NCI-H2081 treated with DMSO at 0.1 percent for 48 hours (cell line): ENCODE measurements around the gene TMEM170A.
A peak's percentile ranks its signal among the peaks of the same experiment; 100 is the strongest.
"Not testable (repeated sequence)": the region's sequence is repeated elsewhere in the genome, so short reads cannot be mapped to it uniquely, and the experiment has no call there.

Experiments
- DNase-seq: peaks from one replicate; lab custom pipeline; 2025; lab: John Stamatoyannopoulos, UW

TMEM170A gene

DNA sequence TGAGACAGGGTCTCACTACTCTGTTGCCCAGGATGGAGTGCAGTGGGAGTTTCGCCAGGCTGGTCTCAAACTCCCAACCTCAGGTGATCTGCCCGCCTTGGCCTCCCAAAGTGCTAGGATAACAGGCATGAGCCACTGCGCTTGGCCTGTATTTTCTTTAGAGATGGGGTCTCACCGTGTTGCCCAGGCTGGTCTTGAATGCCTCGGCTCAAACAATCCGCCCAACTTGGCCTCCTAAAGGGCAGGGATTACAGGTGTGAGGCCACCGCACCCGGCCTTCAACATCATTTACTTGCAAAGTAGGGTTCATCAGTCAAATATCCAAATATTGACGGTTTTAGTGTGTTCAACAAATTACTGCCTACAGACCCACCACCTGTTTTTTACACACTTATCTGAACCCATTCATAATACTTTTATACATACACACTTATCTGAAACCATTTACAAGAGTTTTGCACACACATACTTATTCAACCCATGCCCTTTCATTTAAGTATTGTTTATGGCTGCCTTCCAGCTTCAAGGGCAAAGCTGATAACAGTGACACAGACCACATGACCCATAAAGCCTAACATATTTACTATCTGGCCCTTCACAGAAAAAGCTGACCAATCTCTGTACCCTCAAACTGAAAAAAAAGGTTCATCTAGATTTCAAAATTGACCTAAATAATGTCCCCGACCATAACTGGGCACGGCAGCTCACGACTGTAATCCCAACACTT is 11.9 kb downstream of the TMEM170A start:
- no peak for DNase-seq

- DNase-seq: no peak
Measured at GRCh38 chr16:75446416-75446815, 18.1 kb downstream of the TMEM170A start.

DNA sequence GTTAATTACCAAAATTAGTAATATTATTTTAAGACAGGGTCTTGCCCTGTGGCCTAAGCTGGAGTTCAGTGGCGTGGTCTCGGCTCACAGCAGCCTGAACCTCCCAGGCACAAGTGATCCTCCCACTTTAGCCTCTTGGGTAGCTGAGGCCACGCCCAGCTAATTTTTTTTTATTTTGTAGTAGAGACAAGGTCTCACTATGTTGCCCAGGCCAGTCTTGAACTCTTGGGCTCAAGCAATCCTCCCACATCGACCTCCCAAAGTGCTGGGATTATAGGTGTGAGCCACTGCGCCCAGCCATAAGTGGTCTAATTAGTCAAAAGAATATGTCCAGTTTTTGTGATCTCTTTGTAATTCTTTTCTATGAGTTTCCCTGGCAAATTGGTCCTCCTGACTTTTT is 19.2 kb downstream of the TMEM170A start:
- no peak for DNase-seq

DNA sequence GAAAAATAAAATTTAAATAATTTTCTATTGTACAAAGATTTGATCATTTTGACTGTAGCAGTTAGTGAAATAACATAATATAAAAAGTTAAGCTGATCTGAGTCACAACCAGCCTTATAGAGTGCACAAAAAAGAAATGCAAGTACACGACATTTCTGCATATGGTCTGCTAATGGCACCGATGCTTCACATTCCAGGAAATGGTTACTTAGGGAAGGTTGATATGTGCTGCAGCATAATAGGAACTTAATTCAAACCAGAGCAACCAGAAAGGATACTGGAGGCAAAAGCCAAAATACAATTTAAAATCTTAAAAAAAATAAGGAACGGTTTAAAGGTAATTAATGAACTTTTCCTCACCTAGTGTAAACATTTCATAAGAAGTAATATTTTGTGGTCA is 21.2 kb downstream of the TMEM170A start:
- DNase-seq: no peak

DNA sequence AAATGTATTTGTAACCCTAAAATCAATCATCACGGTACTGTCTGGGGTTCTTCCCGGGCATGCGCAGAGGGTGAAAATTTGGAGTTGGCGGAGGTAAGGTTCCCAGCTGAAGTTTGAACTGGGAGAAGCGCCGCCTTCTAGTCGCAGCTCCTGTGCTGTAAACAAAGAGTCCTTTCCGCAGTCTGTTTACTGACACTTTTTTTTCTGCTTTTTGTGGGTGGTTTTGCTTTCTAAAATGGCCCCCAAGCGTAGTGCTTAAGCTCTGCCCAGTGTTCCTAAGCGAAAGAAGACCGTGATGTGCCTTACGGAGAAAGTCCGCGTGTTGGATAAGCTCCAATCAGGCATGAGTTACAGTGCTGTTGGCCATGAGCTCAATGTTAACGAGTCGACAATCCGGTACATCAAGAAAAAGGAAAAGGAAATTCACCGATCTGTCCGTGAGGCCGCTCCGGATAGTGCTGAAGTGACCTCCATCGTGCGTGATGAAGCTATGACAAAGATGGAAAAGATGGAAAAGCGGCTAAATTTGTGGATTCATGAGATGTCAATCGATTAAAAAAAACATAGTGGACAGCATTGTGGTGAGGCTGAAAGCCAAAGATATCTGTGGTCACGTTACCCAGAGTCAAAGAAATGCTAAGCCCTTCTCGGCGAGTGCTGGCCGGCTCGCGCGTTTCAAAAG is 30.6 kb downstream of the TMEM170A start:
- peak; percentile 5 for DNase-seq

DNA sequence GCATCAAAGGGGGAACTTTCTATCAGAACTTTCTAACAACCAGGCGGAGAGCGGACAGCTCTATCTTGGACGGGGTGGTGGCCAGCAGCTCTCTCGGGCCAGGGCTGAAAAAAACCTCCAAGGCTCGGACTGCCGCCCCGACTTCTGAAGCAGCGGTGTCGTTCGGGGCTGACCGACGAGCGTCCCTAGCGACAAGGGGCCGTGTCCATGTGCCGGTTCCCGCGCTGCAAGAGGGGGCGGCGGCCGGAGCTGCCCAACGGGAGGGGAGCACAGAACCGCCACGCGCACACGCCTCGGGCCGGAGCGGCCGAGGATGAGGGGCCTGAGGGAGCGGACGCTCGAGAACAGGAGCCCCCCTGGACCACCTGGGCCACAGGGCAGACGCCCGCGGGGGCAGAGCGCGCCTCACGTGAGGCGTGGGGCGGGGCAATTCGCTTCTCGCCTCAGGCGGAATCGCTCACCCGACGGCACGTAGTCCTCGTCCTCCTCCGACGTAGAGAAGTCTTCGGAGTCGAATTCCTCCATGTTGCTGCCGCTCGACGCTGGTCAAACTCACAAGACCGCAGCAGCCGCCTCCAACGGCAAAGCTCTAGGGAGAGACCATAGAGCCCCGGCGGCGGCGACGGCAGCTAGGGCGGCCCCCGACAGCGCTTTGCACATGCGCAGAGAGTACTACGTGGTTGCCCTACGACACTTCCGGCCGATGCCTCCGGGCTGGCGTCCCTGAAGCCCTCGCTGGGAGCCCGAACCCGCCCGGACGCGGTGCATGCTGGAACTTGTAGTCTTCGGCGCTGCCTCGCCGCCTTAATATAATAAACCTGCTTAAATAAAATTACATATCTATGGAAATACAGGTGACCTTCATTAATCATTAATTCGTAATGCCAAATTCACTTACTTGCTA is 31.4 kb downstream of the TMEM170A start, which contains the start of gene CFDP1:
TSS of gene CFDP1 (minus strand) at position 676 of the 904 bp plus-strand sequence. CDS start at position 525, 151 bp downstream.
- peak; percentile 55 for DNase-seq

GRCh38 chr16:75429621-75430403 is 34.7 kb downstream of the TMEM170A start:
- DNase-seq: no peak

GRCh38 chr16:75426524-75426923 is 38.0 kb downstream of the TMEM170A start:
- DNase-seq: not testable (repeated sequence)

DNA sequence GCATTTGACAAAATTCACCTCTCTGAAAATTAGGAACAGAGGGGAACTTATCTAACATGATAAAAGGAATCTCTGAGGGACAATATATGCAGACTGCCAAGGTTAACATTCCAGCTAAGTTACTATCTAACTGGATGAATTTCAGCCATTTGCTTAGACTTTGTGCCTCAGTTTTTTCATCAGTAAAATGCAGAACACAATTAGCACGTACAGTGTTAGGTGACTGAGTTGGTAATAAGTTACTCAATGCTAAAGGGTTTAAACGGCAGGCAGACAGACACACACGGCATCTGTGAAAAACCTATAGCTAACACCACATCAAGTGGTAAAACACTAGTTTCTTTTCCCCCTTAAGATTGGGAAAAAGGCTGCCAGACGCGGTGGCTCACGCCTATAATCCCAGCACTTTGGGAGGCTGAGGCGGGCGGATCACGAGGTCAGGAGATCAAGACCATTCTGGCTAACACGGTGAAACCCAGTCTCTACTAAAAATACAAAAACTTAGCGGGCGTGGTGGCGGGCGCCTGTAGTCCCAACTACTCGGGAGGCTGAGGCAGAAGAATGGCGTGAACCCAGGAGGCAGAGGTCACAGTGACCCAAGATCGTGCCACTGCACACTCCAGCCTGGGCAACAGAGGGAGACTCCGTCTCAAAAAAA is 40.3 kb downstream of the TMEM170A start:
- not testable (repeated sequence) for DNase-seq

GRCh38 chr16:75423723-75424104 is 40.8 kb downstream of the TMEM170A start:
- DNase-seq: no peak

GRCh38 chr16:75421820-75422126 is 42.7 kb downstream of the TMEM170A start:
- DNase-seq: no peak

- DNase-seq: no peak
Measured at GRCh38 chr16:75420987-75421819, 43.3 kb downstream of the TMEM170A start.

- DNase-seq: no peak
Measured at GRCh38 chr16:75416904-75417565, 47.5 kb downstream of the TMEM170A start.

GRCh38 chr16:75415169-75415905 is 49.2 kb downstream of the TMEM170A start:
- no peak for DNase-seq

- DNase-seq: no peak
Measured at GRCh38 chr16:75413951-75414350, 50.5 kb downstream of the TMEM170A start.

DNA sequence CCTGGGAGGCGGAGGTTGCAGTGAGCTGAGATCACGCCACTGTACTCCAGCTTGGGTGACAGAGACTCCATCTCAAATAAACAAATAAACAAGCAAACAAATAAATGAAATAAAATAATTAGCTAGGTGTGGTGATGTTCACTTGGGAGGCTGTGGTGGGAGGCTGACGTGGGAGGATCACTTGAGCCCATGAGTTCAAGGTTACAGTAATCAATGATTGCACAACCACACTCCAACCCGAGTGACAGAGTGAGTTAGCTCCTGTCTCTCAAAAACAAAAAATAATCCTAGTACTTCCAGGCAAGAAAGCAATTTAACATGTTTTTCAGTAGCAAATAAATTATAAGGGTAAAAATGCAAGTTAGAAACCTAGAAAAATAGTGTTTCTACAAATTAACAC is 57.5 kb downstream of the TMEM170A start:
- DNase-seq: no peak

DNA sequence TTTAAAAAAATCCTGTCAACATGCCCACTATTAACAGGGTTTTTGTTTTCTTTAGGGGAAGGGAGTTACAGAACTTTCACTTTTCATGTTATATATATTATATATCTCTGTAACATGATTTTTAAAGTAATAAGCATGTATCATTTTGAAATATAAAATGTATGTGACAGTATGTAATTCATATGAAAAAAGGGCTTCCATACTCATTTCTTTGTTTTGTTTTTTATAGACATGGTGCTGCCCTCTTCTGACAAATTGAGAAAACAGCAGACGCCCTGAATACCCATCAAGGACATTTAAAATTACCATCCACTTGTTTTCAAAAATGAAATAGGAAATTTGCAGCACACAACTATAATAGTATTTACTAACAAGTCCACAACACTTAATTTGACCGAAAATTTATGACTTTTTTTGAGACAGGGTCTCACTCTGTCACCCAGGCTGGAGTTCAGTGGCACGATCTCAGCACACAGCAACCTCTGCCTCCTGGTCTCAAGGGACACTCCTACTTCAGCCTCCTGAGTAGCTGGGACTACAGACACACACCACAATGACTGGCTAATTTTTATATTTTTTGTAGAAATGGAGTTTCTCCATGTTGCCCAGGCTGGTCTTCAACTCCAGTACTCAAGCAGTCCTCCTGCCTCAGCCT is 61.5 kb downstream of the TMEM170A start:
- DNase-seq: no peak

DNA sequence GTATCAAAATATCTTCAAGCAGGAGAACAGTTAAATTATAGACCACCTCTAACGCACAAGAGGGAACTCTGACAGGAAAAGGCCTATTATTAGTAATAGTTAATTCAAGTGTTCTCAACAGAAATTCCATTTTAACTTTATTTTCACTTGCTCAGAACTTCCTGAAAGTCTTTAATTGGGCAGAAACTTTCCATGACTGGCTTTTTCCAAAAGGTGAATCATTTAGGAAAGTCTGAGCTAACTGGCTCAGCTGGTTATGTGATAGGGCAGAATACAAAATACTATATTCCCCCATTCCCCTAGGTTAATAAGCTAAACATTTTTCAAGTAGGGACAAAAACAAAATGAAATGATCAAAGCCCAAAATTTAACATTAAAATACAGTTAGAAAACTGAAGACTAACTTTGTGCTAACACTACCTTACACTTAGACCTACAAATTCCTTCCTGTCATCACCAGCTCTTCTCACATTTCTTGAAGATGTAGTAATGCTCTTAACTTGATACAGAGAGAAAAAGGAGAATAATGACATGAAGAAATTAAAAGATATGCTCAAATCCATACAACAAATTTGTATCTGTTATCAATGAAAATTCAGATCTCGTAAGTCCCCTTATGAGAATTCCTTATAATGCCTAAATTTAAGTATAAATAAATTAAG is 62.2 kb downstream of the TMEM170A start:
- DNase-seq: no peak
